ENCODE results near the gene NEO1. TPM values are rescaled to one million over a fixed set of nuclear protein-coding genes. Genes with fewer than 3 reads are reported as not detected.

The NEO1 gene
- total RNA-seq, 1 donor from 2014 or later: 156 TPM

DNA sequence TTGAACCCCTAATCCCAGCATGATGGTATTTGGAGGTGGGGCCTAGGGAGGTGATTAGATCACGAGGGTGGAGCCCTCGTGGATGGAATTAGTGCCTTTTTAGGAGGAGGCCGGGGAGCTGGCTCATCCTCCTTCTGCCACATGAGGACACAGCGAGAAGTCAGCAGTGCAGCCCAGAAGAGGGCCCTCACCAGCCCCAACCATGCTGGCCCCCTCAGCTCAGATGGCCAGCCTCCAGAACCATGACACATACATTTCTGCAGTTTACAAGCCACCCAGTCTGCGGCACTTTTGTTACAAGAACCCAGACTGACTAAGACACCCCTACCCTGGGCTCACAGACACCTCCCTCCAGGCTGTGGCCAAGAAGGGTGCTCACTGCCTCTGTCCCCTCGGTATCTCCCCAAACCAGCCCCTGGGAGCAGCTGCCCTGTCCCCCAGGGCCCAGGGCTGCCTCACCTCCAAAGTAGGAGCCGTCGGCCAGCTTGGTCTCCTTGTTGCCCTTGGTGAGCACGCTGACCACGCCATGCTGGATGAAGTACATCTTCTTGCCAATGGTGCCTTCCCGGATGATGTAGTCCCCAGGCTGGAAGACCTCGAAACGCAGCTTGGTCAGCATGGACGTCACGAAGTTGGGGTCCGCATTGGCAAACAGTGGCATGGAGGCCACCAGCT is 272.4 kb downstream of the NEO1 start:
- FAIRE-seq (no peak), DNase-seq (ENCODE audit: low spot score in 2 of 2) (no peak)

DNA sequence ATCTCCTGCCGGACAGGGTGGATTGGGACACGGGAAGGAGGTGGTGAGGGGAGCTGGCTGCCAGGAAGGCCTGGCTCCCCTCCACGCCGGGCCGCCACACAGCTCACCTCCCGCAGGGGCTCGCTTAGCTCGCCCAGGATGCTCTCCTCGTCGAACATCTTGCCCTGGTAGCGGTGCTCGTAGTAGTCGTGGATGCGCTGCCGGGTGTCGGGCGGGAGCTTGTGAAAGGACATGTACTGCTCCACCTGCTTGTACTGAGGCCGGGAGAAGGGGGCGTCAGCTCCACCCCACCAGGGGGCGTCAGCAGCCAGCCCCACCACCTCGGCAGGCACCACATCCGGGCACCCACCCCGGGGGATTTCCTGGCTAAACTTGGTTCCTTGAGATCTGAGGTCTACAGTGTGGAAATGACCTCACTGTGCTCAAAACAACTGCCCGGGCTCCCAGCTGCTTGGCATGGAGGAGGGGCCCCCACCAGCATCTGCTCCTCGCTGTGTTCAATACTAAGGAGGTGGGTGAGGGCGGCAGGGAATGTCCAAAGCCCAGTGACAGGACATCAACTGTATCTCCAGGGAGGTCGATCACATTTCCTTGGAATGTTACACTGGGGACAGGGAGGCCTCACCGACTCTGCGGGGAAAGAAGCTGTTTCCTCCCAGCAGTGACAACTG is 273.1 kb downstream of the NEO1 start:
- DNase-seq (ENCODE audit: low spot score in 2 of 2): no peak
- no peak for FAIRE-seq

DNA sequence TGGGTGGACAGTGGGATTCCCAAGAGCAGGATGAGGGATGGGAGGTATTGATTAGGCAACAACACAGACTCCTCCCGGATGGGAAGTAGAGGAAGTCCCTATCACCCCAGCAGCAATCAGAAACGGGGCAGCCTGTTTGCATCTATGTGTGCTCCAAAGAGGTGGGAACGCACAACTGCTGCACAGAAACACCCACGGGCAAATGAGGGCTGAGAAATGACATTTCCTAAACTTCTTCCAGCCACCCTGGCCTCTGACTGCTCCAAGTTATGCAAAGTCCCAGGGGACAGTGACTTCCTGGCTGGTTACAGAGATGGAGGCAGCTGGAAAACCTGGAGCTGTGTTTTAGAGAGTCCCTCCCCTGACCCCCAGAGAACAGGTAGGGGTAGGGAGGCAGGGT is 273.9 kb downstream of the NEO1 start:
- no peak for FAIRE-seq
- DNase-seq (ENCODE audit: low spot score in 2 of 2): no peak

DNA sequence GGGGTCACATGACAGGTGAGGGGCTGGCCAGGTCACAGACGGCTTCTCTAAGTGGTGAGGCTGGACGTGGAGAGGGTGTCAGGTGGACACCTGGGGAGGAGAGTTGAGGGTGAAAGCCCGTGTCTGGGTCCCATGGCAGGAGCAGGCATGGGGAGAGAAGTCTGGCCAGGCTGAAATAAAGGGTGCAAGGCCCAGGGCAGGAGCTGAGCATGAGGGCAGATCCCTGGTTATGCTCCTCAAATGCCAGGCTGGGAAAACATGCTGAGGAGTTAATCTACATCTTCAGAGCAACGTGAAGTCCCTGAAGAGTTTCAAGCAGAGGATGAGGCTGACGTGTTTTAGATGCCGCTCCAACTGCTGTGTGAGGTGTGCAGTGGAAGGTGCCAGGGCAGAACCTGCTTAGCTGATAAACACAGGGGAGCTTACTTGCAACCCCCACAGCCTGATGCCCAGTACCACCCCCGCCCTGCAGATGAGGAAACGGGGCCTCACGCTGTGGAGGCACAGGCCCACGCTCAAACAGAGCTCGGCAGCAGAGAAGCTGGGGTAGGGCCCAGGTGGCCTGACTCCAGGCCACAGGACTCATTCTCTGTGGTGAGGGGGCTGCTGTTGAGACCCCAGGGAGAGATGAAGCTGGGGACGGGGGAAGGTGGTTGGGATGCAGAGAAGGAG is 276.0 kb downstream of the NEO1 start:
- FAIRE-seq (no peak), DNase-seq (ENCODE audit: low spot score in 2 of 2) (no peak)

GRCh38 chr15:73328981-73329380 is 276.7 kb downstream of the NEO1 start:
- FAIRE-seq (no peak), DNase-seq (ENCODE audit: low spot score in 2 of 2) (no peak)

DNA sequence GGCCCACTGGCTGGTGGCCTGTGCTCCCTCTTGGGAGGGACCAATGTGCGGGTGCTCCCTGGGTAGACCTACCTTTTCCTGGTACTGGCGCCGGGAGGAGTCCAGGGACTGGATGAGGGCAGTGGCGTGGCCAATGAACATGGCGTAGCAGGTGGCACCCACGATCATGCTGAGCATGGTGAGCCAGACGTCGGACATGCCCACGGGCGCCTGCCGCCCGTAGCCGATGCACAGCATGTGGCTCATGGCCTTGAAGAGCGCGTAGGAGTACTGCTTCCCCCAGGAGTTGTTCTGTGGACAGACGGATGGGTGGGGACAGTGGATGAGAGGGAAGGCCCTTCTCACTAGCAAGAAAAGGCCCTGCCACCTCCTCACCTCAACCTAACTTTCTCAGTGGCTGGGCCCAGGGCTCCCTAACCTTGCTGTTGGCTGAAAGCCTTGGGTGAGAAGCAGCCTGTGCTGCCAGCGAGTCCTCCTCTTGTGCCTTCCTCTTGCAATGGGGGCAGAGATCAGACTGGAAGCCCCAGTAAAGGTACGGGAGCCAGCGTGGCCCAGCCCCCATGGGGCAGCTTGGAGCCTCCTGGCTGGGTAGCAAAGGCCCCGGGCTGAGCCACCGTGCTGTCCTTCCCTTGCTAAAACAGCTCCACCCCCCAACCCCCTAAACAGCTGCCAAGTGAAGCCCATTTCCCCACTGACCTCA is 277.4 kb downstream of the NEO1 start:
- FAIRE-seq (no peak), DNase-seq (ENCODE audit: low spot score in 2 of 2) (no peak)

DNA sequence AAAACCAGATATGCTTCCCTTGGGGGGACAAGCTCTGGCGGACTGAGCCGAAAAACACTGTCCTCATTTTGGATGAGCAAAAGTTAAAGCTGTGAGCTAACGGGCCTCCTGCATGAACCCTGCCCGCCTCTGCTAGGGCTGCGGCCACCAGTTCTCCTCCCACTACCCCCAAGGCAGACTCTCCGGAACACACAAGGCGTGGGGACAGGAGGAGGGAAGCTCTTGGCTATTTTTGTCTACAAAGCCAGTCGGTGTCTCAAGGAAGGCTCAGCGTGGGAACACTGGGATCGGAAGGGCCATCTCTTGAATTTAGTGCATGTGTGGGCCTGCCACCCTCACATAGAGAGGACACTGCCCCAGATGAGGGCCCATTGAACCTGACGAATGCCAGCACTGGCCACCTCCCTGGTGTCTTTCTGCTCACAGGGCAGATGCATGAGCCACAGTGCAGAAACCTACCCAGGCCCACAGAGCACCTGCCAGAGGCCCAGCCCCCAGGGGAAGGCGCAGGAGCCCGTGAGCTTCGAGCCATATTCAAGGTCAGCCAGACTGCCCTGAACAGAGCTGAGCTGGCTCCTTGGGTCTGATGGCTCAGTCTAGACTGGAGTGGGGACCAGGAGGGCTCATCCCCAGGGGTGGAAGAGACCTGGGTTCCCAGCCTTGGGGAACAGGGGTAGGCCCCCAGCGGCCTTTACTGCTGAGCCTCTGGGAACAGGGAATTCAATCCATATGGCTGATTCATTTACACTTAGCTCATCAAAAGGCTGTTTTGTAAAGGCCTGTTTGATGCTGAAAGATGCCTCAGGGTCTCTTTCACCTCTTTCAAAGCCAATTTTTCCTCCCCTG is 278.2 kb downstream of the NEO1 start:
- DNase-seq (ENCODE audit: low spot score in 2 of 2): no peak
- FAIRE-seq: no peak

DNA sequence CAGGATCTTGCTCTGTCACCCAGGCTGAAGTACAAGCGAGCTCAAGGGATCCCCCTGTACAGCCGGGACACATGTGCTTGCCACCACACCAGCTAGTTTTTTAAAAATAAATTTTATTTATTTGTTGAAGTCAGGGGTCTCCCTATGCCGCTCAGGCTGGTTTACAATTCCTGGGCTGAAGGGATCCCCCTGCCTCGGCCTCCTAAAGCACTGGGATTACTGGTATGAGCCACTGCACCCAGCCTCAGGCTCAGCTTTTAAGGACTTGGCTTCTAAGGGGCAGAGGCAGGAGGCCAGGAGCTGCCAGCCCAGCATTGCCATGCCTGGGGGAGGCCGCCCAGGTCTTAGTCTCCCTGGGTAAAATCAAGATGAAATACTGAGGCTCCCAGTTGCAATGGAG is 279.2 kb downstream of the NEO1 start:
- FAIRE-seq: no peak
- DNase-seq (ENCODE audit: low spot score in 2 of 2): no peak

GRCh38 chr15:73331991-73332925 is 280.0 kb downstream of the NEO1 start:
- no peak for DNase-seq (ENCODE audit: low spot score in 2 of 2)
- no peak for FAIRE-seq

DNA sequence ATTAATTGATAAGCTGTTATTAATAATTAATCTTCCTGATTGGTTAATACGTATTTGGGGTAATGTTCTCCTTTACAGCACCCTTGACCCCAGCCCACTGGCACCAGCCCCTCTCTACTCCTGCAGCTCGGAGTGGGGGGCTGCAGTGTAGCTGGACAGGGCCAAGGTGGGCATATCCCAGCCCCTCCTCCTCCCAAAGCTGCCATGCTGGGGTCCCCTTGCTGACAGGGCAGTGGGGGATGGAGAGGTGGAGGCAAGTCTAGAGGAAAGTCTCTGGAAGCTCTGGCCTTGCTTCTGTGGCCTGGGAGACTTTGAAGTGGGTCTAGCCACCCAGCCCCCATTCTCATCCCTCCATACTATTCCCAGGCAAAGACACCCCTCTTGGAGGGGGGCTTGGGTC is 280.7 kb downstream of the NEO1 start:
- FAIRE-seq (no peak), DNase-seq (ENCODE audit: low spot score in 2 of 2) (no peak)

GRCh38 chr15:73334086-73334485 is 281.8 kb downstream of the NEO1 start:
- DNase-seq (ENCODE audit: low spot score in 2 of 2): no peak

GRCh38 chr15:73335026-73335425 is 282.8 kb downstream of the NEO1 start:
- FAIRE-seq (no peak), DNase-seq (ENCODE audit: low spot score in 2 of 2) (no peak)

More at GRCh38 chr15:73334086-73334485, 281.8 kb downstream of the NEO1 start:
- no peak for FAIRE-seq

GRCh38 chr15:73335471-73335870 is 283.2 kb downstream of the NEO1 start:
- no peak for FAIRE-seq
- no peak for DNase-seq (ENCODE audit: low spot score in 2 of 2)

GRCh38 chr15:73336756-73337155 is 284.5 kb downstream of the NEO1 start:
- no peak for DNase-seq (ENCODE audit: low spot score in 2 of 2)
- no peak for FAIRE-seq

DNA sequence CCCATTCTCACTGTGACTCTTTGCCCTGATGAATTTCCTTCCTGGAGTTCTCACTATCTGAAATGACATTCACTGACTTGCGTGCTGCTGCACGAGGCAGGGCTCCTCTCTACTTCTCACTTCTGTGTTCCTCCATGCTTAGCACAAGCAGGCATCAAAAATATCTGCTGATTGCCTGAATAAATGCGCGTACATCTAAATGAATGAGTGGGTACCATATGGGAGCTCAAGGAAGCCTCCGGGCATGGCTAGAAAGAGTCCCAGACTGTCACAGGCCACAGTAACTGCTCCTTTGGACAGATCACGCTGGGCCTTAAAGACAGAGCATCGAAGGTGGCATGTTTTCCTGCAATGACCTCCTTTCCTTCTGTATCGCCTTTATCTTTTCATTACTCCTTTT is 284.9 kb downstream of the NEO1 start:
- DNase-seq (ENCODE audit: low spot score in 2 of 2) (no peak), FAIRE-seq (no peak)

GRCh38 chr15:73338058-73338457 is 285.8 kb downstream of the NEO1 start:
- no peak for FAIRE-seq
- no peak for DNase-seq (ENCODE audit: low spot score in 2 of 2)

DNA sequence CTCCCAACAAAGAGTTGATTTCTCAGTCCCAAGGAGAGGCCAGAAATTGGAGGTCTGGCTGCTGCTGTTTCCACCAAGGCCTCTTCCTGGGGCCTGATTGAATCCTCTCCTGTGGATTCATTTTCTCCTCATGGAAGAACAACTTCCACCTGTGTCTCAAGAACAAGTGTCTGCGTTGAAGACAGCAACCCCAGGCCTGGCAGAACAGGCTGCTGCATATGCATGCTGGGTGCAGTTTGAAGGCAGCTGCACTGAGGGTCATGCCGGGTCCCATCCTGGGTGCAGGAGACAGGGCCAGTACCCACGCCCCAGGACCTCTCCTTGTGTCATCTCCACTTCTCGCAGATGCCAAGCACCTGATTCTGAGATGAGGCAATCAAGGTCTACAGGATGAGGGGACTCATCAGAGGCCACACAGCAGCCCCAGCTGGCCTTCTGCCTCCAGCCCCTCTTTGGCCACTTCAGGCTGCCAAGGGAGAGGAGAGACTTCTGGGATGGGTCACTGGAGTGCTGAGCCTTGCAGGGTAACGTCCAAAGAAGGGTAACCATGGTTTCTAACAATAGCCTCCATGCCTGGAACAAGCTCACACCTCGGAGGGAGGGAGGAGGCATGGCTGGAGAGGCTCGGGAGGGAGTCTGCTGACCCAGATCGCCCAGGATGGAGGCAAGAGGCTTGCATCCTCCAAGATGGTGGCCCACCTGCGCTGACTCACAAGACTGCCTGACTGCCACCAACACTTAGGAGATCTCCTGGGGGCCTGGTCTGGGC is 286.5 kb downstream of the NEO1 start:
- DNase-seq (ENCODE audit: low spot score in 2 of 2) (no peak), FAIRE-seq (no peak)

- DNase-seq (ENCODE audit: low spot score in 2 of 2) (no peak), FAIRE-seq (no peak)
Observed at GRCh38 chr15:73340502-73341192, 288.4 kb downstream of the NEO1 start.

All from frontal cortex (tissue), 4 donors.